ENCODE measurements around the gene OR7A17.

OR7A17 gene
- total RNA-seq = 0 to 0.21 (median 0) reads per million in 9 experiments

DNA sequence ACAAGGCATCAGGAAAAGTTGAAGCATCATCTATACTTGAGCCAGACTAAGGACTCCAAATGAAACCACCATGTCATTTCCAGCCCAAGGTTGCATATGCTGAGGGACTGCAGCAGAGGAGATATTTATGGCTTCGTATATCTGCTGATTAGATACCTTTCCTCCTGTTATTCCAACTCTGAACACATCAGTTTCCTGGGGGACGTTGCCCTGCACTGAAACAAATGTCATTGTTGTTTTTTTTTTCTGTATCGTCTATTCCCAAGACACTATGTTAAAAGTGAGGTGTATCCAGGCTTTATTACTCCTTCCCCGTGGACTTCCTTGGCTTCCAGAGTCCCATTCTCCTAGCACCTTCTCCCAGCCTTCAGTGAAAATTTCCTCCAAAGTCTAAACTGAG, at the start of gene OR7A17:
Gene OR7A17, minus strand, starts transcription at position 101 of the 400 bp plus-strand sequence. CDS start 4,777 bp downstream, outside the sequence.
- Mint-ChIP-seq H3K9me3 (no peaks in the 10 kb centered on the region), H3K4me1 (ENCODE audit: low read depth in 2 of 2) (peaks cover 5% of the 10 kb centered on the region in 2 donors), H3K36me3 (ENCODE audit: insufficient read depth) (no peaks in the 10 kb centered on the region), H3K27ac (no peak within 1 kb of the TSS), H3K27me3 (peaks cover 43 to 48% of the 10 kb centered on the region in 2 donors), H3K4me3 (no peak within 1 kb of the TSS)
- DNase-seq (no peak), ATAC-seq (replicated peaks) (no peak)

DNA sequence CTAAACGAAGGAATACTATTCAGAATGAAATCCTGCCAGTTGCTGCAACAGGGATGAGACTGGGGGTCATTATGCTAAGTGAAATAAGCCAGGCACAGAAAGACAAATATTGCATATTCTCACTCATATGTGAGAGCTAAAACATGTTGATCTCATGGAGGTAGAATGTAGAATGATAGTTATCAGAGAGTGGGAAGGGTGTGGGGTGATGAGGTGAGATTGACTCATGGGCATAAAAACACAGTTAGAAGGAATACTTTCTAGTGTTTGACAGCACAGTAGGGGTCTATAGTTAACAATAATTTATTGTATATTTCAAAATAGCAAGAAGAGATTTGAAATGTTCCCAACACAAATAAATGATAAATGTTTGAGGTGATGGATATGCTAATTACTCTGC, 47.6 kb upstream of the OR7A17 start:
- no peaks in the 10 kb centered on the region for H3K4me1 Mint-ChIP-seq (ENCODE audit: low read depth in 2 of 2)
- no peaks in the 10 kb centered on the region for H3K9me3 Mint-ChIP-seq
- no peak overlapping the region for H3K4me3 Mint-ChIP-seq
- DNase-seq (no peak), ATAC-seq (replicated peaks) (no peak)
- H3K27ac Mint-ChIP-seq = no peak overlapping the region
- H3K27me3 Mint-ChIP-seq = peaks cover 20 to 31% of the 10 kb centered on the region in 2 donors
- H3K36me3 Mint-ChIP-seq (ENCODE audit: insufficient read depth) = no peaks in the 10 kb centered on the region

DNA sequence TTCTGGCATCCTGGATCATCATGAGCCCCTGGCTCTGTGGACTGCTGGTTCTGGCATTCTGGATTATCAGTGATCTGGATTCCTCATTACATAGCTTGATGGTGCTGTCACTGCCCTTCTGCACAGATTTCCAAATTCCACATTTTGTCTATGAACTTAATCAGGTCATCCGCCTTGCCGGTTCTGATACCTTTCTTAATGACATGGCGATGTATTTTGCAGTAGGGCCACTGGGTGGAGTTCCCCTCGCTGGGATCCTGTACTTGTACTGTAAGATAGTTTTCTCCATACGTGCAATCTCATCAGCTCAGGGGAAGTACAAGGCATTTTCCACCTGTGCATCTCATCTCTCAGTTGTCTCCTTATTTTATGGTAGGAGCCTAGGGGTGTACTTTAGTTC, 30.9 kb upstream of the OR7A17 start:
- no peak overlapping the region for H3K27ac Mint-ChIP-seq
- H3K9me3 Mint-ChIP-seq = peaks cover 0 to 5% of the 10 kb centered on the region in 2 donors
- ATAC-seq (replicated peaks) = no peak
- no peaks in the 10 kb centered on the region for H3K4me1 Mint-ChIP-seq (ENCODE audit: low read depth in 2 of 2)
- no peak overlapping the region for H3K4me3 Mint-ChIP-seq
- peaks cover 53 to 68% of the 10 kb centered on the region in 2 donors for H3K27me3 Mint-ChIP-seq
- DNase-seq = no peak
- H3K36me3 Mint-ChIP-seq (ENCODE audit: insufficient read depth) = no peaks in the 10 kb centered on the region

DNA sequence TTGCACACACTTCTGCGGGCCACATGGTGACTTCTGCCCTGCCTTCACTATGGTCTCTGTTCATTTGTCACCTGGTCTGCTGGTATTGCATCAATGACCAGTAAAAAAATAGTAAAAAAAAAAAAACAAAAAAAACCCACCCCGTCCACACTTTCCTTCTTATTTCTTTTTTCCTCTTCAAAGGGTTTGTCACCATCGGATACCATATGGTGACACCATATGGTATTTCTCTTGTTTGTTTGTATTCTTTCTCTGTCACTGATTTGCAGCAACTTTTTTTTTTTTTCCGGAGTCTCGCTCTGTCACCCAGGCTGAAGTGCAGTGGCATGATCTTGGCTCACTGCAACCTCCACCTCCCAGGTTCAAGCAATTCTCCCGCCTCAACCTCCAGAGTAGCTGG, 29.2 kb upstream of the OR7A17 start:
- Mint-ChIP-seq H3K4me3 (no peak overlapping the region), H3K27me3 (peaks cover 53 to 58% of the 10 kb centered on the region in 2 donors)

DNA sequence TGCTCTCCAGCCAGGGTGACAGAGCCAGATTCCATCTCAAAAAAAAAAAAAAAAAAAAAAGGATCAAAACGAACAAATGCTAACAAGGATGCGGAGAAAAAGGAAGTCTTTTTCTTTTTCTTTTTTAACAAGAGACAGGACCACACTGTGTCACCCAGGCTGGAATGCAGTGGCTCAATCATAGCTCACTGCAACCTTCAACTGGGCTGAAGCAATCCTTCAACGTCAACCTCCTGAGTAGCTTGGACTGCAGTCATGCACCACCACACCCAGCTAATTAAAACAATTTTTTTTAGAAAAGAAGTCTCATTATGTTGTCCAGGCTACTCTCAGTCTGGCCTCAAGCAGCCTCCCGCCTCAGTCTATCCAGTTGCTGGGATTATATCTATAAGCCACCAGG, 20.8 kb upstream of the OR7A17 start:
- DNase-seq = no peak
- Mint-ChIP-seq H3K36me3 (ENCODE audit: insufficient read depth) (no peaks in the 10 kb centered on the region), H3K4me1 (ENCODE audit: low read depth in 2 of 2) (no peaks in the 10 kb centered on the region), H3K9me3 (no peaks in the 10 kb centered on the region), H3K27ac (no peak overlapping the region), H3K27me3 (peaks cover 28 to 47% of the 10 kb centered on the region in 2 donors), H3K4me3 (no peak overlapping the region)
- ATAC-seq (replicated peaks) = no peak

More for the DNA sequence above, 29.2 kb upstream of the OR7A17 start:
- no peak for ATAC-seq (replicated peaks)
- Mint-ChIP-seq H3K9me3 (peaks cover 0 to 5% of the 10 kb centered on the region in 2 donors), H3K27ac (no peak overlapping the region), H3K36me3 (ENCODE audit: insufficient read depth) (no peaks in the 10 kb centered on the region), H3K4me1 (ENCODE audit: low read depth in 2 of 2) (no peaks in the 10 kb centered on the region)
- DNase-seq = no peak

DNA sequence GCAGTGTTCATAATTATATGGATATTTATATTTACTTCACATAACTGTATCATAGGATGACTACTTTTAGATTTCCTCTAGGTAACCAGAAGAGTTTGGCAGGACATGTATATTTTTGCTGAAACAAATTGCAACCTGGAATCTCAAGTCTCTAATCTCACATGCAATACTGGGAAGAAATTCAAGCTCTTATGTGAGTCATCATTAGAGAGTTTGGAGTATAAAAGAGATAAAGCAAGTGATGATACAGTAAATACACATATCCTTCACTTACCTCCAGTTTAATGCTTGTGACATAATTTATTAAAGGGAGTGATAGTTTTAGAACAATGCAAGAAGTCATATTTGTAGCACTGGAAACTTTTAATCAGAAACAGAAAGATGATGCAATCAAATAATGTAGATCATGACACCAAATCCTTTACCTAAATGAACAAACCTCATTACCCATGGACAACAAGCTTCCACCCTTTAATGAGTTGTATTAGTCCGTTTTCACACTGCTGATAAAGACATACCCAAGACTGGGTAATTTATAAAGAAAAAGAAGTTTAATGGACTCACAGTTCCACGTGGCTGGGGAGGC, 15.8 kb upstream of the OR7A17 start:
- H3K4me3 Mint-ChIP-seq = no peak overlapping the region
- ATAC-seq (replicated peaks) (no peak), DNase-seq (no peak)
- no peak overlapping the region for H3K27ac Mint-ChIP-seq
- peaks cover 3% of the 10 kb centered on the region for H3K36me3 Mint-ChIP-seq (ENCODE audit: insufficient read depth)
- H3K9me3 Mint-ChIP-seq = no peaks in the 10 kb centered on the region
- peaks cover 52 to 79% of the 10 kb centered on the region in 2 donors for H3K27me3 Mint-ChIP-seq
- H3K4me1 Mint-ChIP-seq (ENCODE audit: low read depth in 2 of 2) = no peaks in the 10 kb centered on the region

DNA sequence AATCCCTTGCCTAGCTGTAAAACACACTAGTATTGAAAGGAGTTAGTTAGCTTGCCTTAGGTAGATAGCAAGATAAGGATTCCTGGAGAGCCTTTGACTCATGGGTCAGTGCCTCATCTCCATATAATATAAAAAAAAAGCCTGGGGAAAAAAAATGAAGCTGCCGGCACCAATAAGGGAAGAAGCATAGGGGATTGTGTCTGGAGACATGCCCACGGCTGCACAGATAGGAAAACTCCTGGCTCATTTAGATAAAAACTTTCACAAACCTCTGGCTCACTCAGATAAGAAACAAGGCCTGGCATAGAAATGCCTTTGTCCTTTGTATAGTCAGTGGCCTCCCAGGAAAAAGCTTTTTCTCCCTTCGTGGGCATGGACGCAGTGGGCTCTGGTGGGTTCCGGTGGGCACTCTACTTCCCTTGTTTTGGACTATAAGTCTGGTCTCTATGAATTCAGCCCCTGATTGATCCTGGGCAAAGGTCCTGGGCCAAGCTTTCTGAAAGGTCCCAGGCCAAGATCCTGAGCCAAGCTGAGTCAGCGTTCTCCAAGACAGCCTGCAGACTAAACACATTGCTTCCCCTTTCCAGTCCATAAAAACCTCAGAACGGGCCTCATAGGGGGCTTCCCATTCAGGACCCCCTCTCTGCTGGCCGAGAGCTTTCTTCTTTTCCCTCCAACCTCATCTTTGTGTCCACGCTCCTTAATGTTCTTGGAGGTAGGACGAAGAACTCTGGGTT, 4.9 kb upstream of the OR7A17 start:
- H3K27ac Mint-ChIP-seq = no peak overlapping the region

DNA sequence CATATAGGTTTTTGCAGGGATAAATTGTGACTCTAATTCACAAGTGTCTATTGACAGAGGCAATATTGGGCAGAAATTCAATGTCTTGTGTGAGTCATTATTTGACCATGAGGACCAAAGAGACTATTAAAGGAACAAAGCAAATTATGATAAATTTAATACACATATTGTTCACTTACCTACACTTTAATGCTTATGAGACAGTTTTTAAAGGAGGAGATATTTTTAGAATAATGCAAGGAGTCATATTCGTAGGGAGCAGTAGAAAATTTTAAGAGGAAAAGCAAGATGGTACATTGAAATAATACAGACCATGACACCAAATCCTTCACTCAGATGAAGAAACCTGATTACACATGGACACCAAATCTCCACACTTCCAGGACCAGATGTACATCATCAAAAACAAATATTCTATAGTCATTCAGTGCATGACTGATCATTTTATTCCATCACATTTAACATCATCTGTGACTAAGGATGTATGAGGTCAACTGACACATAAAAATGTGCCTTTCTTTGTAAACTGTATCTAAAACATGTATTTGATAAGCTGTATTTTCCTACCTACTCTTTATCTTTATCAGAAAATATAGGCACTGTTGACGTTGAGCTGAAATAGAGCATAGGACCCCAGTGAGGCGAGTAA, 4.2 kb upstream of the OR7A17 start:
- Mint-ChIP-seq H3K27me3 (peaks cover 45 to 46% of the 10 kb centered on the region in 2 donors), H3K9me3 (no peaks in the 10 kb centered on the region), H3K36me3 (ENCODE audit: insufficient read depth) (no peaks in the 10 kb centered on the region), H3K4me1 (ENCODE audit: low read depth in 2 of 2) (peaks cover 5% of the 10 kb centered on the region in 2 donors), H3K4me3 (no peak overlapping the region), H3K27ac (no peak overlapping the region)
- DNase-seq (no peak), ATAC-seq (replicated peaks) (no peak)

More for the DNA sequence above, 4.9 kb upstream of the OR7A17 start:
- no peak for ATAC-seq (replicated peaks)
- Mint-ChIP-seq H3K36me3 (ENCODE audit: insufficient read depth) (no peaks in the 10 kb centered on the region), H3K4me1 (ENCODE audit: low read depth in 2 of 2) (peaks cover 5% of the 10 kb centered on the region in 2 donors), H3K4me3 (no peak overlapping the region), H3K9me3 (no peaks in the 10 kb centered on the region), H3K27me3 (peaks cover 46 to 48% of the 10 kb centered on the region in 2 donors)
- no peak for DNase-seq

DNA sequence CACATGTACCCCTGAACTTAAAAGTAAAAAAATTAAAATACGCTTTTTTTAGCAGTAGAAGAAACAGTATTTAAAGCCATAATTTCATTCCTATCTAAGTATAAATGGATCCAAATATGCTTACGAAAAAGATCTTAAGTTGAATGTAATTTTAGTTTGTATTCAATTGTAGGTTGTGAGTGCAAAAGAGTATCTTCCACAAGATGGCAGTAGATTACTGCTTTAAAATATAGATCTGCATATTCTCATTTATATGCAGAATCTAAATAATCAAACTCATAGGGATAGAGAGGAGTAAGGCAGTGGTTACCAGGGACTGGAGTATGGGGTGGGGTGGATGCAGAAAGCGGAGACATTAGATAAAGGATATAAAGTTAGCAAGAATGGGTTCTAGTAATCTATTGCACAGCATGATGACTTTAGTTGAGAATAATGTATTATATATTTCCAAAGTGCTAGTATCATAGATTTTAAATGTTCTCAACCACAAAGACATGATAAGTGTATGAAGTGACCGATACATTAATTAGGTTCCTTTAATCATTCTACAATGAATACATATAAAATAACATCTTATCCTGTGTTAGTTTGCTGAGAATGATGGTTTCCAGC, 14.2 kb downstream of the OR7A17 start:
- Mint-ChIP-seq H3K4me1 (ENCODE audit: low read depth in 2 of 2) (no peaks in the 10 kb centered on the region), H3K36me3 (ENCODE audit: insufficient read depth) (no peaks in the 10 kb centered on the region), H3K4me3 (no peak overlapping the region), H3K9me3 (no peaks in the 10 kb centered on the region), H3K27ac (no peak overlapping the region), H3K27me3 (peaks cover 48 to 69% of the 10 kb centered on the region in 2 donors)
- ATAC-seq (replicated peaks) = no peak
- no peak for DNase-seq

DNA sequence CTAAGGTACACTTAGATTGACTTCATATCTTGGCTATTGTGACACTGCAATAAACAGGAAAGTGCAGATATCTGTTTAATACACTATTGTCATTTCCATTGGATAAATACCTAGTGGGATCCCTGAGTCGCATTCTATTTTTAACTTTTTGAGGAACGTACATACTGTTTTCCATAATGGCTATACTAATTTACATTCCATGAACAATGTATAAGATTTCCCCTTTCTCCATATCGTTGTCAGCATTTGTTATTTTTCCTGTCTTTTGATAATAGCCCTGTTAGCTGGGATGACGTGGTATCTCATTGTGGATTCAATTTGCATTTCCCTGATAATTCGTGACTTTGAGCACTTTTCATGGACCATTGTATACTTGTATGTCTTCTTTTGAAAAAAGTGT, 17.4 kb downstream of the OR7A17 start:
- ATAC-seq (replicated peaks) (no peak), DNase-seq (no peak)
- Mint-ChIP-seq H3K27me3 (peaks cover 43 to 74% of the 10 kb centered on the region in 2 donors), H3K9me3 (no peaks in the 10 kb centered on the region), H3K27ac (no peak overlapping the region), H3K4me3 (no peak overlapping the region), H3K4me1 (ENCODE audit: low read depth in 2 of 2) (no peaks in the 10 kb centered on the region), H3K36me3 (ENCODE audit: insufficient read depth) (no peaks in the 10 kb centered on the region)

DNA sequence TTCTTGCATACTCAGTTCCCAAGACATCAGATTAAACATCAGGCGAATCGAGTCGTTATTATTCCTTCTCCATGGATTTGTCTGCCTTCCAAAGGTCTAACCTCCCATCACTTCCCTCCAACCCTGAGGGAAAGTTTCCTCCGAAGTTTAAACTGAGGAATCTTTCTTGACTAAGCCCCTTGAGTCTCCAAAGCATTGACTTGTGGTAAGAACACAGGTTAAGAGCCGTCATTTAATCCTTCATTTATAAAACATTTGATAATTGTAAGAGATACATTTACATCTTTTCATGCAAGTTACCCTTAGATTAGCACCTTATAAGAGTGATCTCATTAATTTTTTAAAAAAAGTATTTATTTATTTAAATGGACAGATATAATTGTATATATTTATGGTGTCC, 37.1 kb downstream of the OR7A17 start, which contains the start of gene OR7A10:
Gene OR7A10, minus strand, starts transcription at position 101 of the 400 bp plus-strand sequence. CDS start 7,045 bp downstream, outside the sequence.
- Mint-ChIP-seq H3K27ac (no peak within 1 kb of the TSS), H3K27me3 (peaks cover 49 to 65% of the 10 kb centered on the region in 2 donors), H3K4me1 (ENCODE audit: low read depth in 2 of 2) (no peaks in the 10 kb centered on the region), H3K36me3 (ENCODE audit: insufficient read depth) (no peaks in the 10 kb centered on the region), H3K9me3 (peaks cover 0 to 2% of the 10 kb centered on the region in 2 donors), H3K4me3 (no peak within 1 kb of the TSS)
- DNase-seq (no peak), ATAC-seq (replicated peaks) (no peak)

DNA sequence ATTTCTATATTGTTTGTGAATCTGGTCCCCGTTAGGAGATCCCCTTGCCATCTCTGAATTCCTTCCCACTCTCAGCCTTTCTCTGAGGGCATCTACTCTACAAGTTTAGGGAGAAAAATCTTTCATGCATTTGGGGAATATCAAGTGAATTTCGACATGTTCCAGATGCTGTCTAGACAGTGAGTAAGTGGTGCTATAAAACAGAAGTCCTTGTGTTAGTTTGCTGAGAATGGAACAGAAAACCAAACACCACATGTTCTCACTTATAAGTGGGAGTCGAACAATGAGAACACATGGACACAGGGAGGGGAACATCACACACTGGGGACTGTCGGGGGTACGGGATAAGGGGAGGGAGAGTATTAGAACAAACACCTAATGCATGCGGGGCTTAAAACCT, 42.4 kb downstream of the OR7A17 start:
- DNase-seq (no peak), ATAC-seq (replicated peaks) (no peak)
- Mint-ChIP-seq H3K27me3 (peaks cover 49 to 70% of the 10 kb centered on the region in 2 donors), H3K36me3 (ENCODE audit: insufficient read depth) (no peaks in the 10 kb centered on the region), H3K27ac (no peak overlapping the region), H3K9me3 (peaks cover 0 to 2% of the 10 kb centered on the region in 2 donors), H3K4me3 (no peak overlapping the region), H3K4me1 (ENCODE audit: low read depth in 2 of 2) (no peaks in the 10 kb centered on the region)

DNA sequence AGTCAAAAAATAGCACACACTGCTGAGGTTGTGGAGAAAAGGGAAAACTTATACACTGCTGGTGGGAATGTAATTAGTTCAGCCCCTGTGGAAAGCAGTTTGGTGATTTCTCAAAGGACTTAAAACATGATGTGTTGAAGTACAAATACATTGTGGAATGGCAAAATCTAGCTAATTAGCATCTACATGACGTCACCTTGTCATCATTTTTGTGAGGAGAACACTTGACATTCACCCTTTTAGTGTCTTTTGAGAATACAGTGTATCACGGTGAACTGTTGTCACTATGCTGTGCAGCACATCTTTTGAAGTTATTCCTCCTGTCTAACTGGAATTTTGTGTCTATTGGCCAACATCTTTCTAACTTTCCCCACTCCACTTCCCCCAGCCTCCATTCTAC, 42.8 kb downstream of the OR7A17 start:
- ATAC-seq (replicated peaks) (no peak), DNase-seq (no peak)
- Mint-ChIP-seq H3K36me3 (ENCODE audit: insufficient read depth) (no peaks in the 10 kb centered on the region), H3K4me3 (no peak overlapping the region), H3K4me1 (ENCODE audit: low read depth in 2 of 2) (no peaks in the 10 kb centered on the region), H3K27me3 (peaks cover 45 to 66% of the 10 kb centered on the region in 2 donors), H3K27ac (no peak overlapping the region), H3K9me3 (peaks cover 0 to 2% of the 10 kb centered on the region in 2 donors)
